HG03558 (cell line): ENCODE data around the gene DPAGT1.
"Not testable (repeated sequence)": the region's sequence is repeated elsewhere in the genome, so short reads cannot be mapped to it uniquely, and the experiment has no call there.

Source experiments
- ATAC-seq: cut with Tn5 transposase; IDR thresholded peaks from one replicate; pipeline ENCODE4 v1.9.1; 2021; ENCODE audit warnings: moderate number of reproducible peaks; ENCODE audit not compliant: unreplicated experiment; ENCODE audit errors: extremely low read depth

Gene DPAGT1

DNA sequence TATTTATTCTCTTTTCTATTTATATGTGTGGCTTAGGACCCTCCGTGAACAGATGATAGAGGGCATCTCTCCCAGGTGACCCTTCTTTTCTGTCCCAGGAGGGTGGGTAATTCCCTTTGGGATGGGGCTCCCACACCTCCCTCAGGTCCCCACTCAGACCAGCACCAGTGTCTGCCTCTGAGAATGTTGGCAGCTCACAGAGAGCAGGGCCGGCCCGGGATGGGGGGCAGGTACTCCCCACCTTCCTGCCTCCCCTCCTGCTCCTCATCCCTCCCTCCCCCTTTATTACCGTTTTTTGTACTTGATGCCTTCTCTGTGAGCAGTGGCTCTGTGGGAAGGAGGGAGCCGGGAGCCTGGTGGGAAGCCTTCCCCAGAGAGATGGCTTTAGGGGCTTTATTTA, 14.9 kb upstream of the DPAGT1 start:
- no peak for ATAC-seq

DNA sequence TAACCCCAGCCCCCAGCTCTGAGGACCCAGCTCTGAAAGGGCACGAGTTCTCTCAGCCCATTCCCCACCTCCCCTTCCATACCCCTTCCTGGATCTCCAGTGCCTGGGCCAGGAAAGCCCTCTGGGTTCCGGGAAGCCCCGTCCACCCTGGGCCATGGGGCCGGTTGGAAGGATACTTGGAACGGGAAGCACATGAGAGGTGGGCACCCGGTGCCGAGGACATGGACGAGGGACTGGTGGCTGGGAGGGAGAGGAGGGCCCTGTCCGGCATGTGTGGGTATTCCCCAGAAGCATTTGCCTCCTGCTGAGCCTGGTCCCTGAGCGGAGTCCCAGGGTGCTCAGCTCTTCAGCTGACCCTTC, 14.6 kb upstream of the DPAGT1 start:
- ATAC-seq: no peak

DNA sequence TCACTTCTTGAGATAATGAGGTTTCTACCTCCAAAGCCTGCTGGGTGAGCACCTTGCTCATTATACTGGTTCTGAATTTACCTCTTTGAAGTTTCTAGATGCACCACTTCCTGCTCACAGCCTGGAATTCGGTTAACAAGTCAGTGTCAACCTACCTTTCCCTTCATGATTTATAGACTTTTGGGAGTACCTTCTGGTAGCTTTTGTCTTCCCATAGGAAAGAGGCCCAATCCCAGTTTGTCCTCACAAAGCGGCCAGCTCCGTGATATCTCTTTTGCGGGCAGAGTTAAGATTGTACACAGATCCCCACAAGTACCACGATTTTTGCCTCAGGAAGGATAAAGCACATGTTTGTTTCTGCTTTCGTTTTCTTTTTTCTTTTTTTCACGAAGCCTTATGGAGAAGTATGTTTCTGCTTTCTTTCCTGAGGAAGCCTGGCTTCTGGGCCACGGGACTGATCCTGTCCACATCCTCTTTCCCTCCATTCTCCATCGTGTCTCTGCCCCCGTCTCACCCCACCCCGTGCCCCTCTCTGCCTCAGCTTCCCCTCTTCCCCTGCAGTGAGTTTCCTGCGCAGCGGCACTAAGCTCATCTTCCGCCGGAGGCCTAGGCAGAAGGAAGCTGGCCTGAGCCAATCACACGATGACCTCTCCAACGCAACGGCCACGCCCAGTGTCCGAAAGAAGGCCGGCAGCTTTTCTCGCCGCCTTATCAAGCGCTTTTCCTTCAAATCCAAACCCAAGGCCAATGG, 14.0 kb upstream of the DPAGT1 start:
- no peak for ATAC-seq

DNA sequence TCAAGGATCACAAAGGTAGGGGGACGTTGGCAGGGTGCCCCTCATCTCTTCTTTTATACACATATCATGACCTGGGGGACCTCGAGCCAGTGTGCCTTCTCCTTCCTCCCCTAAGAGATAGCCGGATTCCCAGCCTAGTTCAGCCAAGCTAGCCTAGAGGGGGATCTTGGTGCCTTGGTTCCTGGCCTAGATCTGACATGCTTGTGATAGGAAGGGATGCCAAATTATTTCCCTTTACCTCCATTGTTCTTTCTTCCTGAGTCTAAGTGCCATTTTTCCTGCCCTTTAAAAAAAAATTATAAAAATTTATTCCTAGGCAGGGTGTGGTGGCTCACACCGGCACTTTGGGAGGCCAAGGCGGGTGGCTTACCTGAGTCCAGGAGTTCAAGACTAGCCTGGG, 12.7 kb upstream of the DPAGT1 start:
- ATAC-seq: no peak

DNA sequence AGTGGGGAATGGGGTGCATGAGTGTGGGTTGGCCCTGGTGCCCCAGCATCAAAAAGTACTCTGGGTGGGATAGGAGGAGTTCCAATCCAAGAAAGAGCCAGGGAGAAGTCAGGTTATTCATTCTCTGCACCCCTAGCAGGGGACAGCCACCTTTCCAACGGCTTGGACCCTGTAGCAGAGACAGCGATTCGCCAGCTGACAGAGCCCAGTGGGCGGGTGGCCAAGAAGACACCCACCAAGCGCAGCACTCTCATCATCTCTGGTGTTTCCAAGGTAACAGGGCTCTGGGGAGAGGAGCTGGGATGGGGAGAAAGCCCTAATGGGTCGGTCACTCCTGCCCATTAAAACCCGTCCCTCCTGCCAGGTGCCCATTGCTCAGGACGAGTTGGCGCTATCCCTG, 12.1 kb upstream of the DPAGT1 start:
- no peak for ATAC-seq

DNA sequence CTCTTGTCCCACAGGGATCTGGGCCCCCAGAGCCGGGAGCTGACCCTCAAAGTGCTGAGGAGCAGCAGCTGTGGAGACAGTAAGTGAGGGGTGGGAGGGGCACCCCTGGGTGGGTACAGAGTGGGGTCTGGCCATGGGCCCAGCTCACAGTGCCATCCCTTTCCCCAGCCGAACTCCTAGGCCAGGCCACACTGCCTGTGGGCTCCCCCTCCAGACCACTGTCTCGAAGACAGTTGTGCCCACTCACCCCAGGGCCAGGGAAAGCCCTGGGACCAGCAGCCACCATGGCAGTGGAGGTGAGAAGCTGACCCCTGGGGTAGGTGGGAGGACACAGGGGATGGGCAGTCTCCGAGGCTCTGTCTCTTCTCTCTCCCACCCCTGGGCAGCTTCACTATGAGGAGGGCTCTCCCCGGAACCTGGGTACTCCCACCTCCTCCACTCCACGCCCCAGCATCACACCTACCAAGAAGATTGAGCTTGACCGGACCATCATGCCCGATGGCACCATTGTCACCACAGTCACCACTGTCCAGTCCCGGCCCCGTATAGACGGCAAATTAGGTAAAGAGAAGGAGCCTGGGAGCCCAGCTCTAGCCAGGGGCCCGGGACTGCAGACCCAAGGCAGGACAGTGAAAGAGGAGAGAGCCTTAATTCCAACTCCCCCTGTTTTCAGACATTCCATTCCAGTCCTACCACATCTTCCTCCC, 10.8 kb upstream of the DPAGT1 start:
- no peak for ATAC-seq

DNA sequence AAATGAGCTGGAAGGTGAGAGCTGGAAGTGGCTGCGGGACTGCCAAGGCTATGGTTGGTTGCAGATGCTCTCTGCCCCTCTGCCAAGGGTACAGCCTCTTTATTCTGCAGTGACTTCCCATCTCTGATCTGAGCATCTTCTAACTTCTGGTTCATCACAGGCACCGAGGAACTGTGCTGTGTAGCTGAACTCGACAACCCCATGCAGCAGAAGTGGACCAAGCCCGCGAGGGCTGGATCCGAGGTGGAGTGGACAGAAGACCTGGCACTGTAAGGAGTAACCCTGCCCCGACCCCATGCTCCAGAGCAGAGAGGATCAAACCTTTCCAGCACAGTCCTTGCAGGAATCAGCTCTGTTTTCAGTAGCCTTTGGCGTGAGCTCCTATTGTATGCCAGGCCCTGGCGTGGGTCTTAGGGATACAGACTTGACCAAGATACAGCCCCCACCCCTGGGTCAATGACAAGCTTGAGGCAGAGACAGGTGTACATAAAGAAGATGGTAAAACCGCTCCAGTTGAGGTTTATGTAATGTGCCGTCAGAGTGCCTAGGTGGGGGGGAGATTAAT, 9.8 kb upstream of the DPAGT1 start:
- ATAC-seq: no peak

DNA sequence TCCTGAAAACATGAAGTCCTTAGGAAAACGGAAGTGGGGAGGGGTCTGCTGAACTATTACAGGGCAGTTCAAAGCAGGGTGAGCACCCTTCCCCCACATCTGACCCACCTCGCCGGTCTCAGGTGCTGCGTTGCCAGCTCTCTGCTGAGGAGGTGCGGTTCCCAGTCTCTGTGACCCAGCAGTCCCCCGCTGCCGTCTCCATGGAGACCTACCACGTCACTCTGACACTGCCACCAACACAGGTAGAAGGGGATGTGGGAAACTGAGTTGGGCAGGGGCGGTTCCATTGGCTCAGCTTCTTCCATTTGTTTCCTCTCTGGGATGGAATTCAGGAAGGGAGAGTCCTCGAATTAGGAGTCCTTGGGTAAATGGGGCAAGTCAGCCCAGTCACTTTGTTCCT, 8.8 kb upstream of the DPAGT1 start:
- ATAC-seq: no peak

DNA sequence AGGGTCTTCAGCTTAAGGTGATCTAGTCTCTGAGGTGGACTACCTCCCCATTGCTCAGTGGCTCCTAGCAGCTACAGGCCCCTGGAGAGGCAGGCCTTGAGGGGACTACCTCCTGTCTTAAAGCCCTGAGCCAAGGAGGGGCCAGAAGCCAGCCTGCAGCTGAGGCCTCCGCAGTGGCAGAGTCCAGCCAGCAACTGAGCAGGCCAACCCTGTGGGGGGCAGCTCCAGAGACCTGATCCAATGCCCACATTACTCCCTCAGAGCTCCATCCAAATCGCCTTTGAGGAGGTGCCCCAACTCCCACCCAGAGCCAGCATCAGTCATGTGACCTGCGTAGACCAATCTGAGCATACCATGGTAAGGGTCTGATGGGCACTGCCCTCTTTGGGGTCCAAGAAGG, 8.2 kb upstream of the DPAGT1 start:
- no peak for ATAC-seq

DNA sequence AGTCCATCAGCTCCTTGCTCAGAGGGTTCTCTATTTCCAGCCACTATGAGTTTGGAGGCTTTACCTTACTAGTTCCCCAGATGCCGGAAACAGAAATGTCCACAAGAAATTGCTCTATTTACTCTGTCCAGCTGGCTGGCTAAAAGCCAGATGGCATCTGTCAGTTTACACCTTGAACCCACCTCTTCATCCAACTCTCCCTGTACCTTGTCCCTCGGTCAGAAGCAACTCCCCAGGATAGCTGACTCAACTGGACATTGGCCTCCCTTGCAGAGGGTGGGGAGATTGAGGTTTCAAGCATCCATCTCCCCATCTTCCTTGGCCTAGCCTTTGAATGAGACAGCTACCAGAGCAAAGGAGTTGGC, 7.2 kb upstream of the DPAGT1 start:
- ATAC-seq: no peak

DNA sequence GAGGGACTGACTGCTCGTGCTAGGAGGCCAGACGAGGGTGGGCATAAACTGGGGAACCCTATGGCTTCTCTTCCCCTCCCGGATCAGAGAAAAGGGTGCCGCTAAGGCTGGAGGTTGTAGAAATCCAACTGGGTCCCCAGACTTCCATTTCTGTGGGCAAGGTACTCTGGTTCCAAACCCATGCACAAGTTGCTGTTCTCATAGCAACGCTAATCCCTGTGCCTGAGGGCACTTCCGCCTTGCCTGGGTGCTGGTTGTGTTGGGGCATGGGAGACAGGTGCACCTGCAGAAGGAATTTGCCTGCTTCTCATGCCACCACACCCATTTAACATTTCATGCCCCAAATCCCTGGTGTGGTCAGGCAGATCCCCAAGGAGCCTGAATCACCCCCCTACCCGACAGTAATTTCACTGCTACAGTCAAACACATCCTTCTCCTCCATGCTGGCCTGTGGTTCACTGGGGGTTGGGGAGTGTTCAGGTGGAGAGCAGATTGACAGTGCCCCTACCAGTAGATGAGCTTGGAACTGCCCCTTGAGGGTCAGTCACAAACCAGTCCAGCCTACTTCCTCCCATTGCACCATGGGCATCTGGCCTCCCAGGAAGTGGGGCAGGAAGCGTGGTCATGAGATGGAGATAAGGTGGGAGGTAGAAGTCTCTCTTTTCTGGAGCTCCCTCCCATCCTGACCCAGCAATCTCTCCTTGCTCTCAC, 6.6 kb upstream of the DPAGT1 start:
- ATAC-seq: no peak

DNA sequence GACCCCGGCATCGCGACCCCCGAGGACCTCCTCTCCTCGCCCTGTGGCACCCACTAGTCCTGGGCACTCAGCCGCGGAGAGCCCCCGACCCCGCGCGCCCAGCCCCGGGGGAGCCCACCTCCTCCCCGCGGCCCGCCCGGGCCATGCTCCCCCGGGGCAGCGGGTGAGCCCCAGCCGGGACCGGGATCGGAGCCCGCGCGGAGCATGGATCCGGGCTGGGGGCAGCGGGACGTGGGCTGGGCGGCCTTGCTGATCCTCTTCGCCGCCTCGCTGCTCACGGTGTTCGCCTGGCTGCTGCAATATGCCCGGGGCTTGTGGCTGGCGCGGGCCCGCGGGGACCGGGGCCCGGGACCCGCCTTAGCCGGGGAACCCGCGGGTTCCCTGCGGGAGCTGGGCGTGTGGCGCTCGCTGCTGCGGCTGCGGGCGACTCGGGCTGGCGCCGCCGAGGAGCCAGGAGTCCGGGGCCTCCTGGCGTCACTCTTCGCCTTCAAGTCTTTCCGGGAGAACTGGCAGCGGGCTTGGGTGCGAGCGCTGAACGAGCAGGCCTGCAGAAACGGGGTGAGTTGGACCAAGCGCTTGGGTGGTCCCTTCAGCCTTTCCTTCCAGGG, 6.0 kb upstream of the DPAGT1 start:
- ATAC-seq: peak; percentile 11

DNA sequence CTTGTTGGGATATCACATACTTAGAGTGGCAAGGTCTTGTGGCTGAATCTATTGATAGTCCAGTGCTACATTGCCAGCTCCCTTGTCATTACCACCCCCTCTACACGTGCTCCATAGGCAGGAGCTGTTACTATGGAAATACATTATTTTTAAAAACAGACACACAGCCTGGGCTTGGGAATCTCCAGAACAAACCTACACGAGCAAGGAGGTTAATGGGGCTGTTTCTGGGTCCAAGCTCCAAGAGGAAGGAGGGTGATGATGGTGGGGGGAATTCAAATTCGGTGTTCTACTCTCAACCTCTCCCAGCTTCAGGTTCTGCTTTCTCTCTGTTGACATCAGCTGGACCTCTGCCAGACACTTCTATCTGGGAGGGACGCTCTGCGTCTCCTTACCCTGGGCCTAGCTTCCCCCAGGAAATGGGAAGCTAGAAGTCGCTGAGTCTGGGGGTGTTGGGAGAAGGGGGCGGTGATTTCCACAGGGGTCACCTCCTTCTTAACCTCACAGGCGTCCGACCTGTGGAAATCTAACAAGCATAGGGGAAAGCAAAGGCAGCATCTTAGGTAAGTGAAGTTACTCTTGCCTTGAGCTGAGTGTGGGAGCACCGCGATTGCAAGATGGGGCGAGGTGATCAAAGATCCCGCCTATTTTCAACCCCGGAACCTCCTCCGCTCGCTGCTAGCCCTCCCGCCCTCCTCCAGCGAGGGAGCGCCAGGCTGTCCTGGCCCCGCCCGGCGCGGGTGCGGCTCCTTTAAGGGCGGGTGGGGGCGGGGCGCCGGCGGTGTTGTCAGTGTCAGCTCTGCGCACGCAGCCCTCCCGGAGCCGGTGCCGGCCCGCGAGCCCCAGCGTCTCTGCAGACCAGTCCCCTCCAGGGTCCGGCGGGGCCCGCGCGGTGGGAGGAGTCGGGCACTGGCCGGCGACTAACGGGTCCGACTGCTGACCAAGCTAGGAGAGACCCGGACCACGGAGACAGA, 5.2 kb upstream of the DPAGT1 start, which contains the start of gene C2CD2L:
Gene C2CD2L (plus strand): TSS at position 781 of the 974 bp plus-strand sequence. CDS start 398 bp downstream, outside the sequence.
- peak; percentile 35 for ATAC-seq

DNA sequence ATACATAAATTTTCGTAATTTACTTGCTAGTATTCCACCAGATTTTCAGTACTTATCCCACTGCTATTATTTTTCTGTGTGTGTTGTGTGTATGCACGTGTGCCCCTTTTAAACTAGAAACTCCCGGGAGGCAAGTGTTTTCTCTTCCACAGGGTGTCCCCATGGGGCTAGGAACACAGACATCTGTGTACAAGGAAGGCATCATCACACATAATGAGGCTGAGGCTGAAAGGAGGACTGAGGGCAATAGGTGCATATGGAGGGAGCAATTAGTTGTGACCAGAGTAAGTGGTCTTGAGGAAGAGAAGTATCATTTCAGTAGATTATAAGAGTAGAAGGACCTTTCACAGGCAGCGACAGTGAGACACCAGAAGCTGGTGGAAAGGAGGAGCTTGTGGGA, 2.1 kb upstream of the DPAGT1 start:
- no peak for ATAC-seq

DNA sequence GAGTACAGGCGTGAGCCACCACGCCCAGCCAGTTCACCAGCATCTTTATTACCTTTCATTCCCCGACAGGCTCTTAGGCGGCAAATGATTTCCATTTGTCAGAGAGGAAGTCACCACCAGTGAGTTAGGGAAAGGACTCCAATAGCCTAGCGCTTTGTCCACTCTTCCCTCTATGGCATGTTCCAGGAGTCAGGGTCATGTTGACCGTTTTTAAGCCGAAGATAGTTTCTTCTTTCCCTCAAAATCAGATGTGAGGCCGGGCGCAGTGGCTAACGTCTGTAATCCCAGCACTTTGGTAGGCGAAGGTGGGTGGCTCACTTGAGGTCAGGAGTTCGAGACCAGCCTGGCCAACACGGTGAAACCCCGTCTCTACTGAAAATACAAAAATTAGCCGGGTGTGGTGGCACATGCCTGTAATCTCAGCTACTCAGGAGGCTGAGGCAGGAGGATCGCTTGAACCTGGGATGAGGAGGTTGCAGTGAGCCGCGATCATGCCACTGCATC, 1.6 kb upstream of the DPAGT1 start:
- not testable (repeated sequence) for ATAC-seq

DNA sequence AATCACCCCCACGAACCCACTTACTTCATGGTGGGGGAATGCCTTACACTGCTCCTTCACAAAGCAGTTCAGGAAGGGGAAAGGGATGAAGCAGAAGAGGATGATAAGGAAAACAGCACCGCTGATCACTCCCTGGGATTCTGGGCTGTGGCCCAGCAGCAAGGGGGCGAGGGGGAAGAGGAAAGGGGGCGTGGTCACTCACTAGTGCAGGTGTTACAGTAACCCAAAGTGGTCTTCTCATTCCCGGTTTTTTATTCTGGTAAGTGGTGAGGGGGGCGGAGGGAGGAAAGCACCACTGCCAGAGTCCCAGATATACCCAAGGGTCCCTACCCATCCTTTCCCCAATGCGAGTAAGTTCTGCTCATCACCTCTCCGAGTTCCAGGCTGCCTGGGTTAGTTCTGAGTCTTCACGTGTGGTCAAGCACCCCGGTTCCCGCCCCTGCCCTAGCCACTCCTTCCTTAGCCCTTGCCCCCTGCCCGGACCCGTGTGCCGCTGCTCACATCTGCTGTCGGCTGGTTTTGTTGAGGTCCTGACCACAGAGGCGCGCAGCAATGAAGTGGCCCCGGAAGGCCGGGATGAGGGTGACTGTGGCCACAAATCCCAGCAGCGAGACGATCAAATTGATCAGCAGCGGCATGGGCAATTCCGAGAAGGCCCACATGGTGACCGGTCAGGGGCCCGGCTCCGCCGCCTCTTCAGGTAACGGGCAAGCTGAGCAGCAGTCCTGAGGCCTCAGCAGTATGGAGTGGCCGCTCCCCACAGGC, 477 bp downstream of the DPAGT1 start:
- ATAC-seq: peak; percentile 10

DNA sequence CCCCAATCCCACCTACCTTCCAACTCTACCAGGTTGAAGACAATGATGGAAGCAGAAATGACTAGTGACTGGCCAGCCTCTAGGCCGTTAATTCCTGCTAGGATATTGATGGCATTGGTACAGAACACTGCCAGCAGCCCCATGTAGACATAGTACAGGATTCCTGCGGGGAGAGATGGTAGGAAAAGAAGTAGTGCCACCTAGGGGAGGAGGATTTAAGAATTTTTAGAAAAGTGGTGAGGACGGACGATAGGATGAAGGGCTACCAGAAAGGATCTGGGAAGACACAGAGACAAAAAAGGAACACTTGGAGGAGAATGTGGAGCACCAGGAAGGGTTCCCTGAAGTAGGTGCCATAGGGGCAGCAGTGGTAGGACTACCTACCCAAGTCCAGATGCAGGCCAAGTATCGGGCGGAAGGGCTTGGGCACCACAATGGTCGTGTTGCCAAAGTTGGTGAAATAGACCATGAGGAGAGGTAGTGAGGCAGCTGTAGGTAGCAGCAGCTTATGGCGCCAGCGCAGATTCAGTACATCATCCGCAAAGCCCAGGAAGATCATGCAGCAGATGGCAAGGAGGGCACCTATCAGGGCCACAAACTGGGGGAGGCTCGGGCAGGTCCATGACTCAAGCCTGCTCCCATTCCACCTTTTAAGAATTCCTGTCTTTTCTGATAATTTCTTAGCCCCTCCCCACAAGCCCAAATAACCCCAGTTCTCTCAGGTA, 1.2 kb downstream of the DPAGT1 start:
- ATAC-seq: no peak

DNA sequence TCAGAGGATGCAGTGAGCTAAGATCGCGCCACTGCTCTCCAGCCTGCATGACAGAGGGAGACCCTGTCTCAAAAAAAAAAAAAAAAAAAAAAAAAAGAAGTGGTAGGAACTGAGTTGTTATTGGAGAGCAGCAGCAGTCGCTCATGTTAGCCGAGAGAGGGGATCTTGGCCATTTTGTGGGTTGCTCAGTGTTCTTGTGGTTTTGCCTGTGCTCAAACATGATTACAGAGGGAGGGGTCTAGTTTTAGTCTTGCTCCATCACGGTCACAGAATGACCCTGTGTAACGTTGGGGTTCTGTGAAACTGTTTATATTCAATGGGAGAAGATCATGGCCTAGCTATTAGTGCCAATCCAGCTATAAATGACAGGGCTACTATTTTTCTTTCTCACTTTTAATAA, 1.9 kb downstream of the DPAGT1 start:
- no peak for ATAC-seq
